HepG2 (cell line): ENCODE measurements around the gene NTM. TPM values are rescaled to one million over a fixed set of nuclear protein-coding genes. Genes with fewer than 3 reads are reported as not detected.

Source experiments
- ATAC-seq: fragments of 200-7000 bp; cut with Tn5 transposase; 3 replicates; pipeline ENCODE4 v1.9.1; 2020; ENCODE audit warnings: mild to moderate bottlenecking, moderate library complexity
- BruUV-seq: library from RNA; stranded (reverse); fragments of 400-500 nt; replicated peaks from 2 replicates; lab custom pipeline; 2021; lab: Mats Ljungman, UMichigan
- CTCF ChIA-PET: fragments of 300-600 bp; formaldehyde crosslinking; extraction: SDS; loops from one replicate; lab custom pipeline; 2021; ENCODE audit warnings: low total read pairs, inconsistent platforms, low intra/inter-chr PET ratio; lab: Yijun Ruan, JAX
- POLR2A ChIA-PET: fragments of 350-600 bp; sonication (Branson Sonifier 250); formaldehyde crosslinking; loops from one replicate; lab custom pipeline; 2020; ENCODE audit warnings: antibody characterized with exemption, inconsistent platforms; lab: Yijun Ruan, JAX
- DNase-seq: peaks from one replicate; pipeline ENCODE4 v3.0.0-alpha.2; 2015; ENCODE audit warnings: low spot score
- FAIRE-seq: peaks from 3 replicates; lab custom pipeline; 2011; peaks lifted over from hg19 to GRCh38; lab: Jason Lieb, UNC
- H2AFZ ChIP-seq: one replicate; pipeline ENCODE4 v1.6.1; 2011; ENCODE audit warnings: low read length, inconsistent platforms
- H3K27ac ChIP-seq: fragments of 300-600 bp; 3 replicates; pipeline ENCODE4 v1.8.0; 2011; ENCODE audit warnings: mixed run types, mild to moderate bottlenecking, mixed read lengths, low read length, inconsistent platforms; ENCODE audit not compliant: insufficient read depth; ENCODE audit errors: extremely low read length
- H3K27me3 ChIP-seq, 2 experiments: fragments of 200-600 bp in 1 of 2; 2 replicates in 1 of 2; 3 replicates in 1 of 2; pipeline versions ENCODE4 v1.6.0 to v1.8.0; 2011; ENCODE audit warnings: low read length in 2 of 2, mild to moderate bottlenecking in 2 of 2, moderate library complexity in 2 of 2, inconsistent platforms in 1 of 2; ENCODE audit not compliant: insufficient read depth in 2 of 2, control insufficient read depth in 1 of 2
- H3K36me3 ChIP-seq, 2 experiments: fragments of 200-600 bp in 1 of 2; replicated peaks in 1 of 2; 2 replicates in 1 of 2; 3 replicates in 1 of 2; pipeline versions ENCODE4 v1.5.1 to v1.8.0; 2011; ENCODE audit warnings: low read length in 2 of 2, inconsistent platforms in 1 of 2; ENCODE audit not compliant: insufficient read depth in 2 of 2, control insufficient read depth in 1 of 2
- H3K4me1 ChIP-seq: 2 replicates; pipeline ENCODE4 v1.5.1; 2012; ENCODE audit warnings: low read length, inconsistent platforms; ENCODE audit not compliant: insufficient read depth
- H3K4me2 ChIP-seq: 2 replicates; pipeline ENCODE4 v1.6.0; 2011; ENCODE audit warnings: low read depth, low read length, inconsistent platforms
- H3K4me3 ChIP-seq, 3 experiments: fragments of 200-600 bp in 1 of 3; sonication (generic), shearing (Covaris generic) in 1 of 3; replicated peaks in 1 of 3; 2 replicates each; pipeline ENCODE4 v1.5.1; 2011 to 2016; ENCODE audit warnings: low read length in 3 of 3, inconsistent platforms in 2 of 3, low read depth in 2 of 3, mild to moderate bottlenecking in 2 of 3, control low read depth in 1 of 3, mixed read lengths in 1 of 3; ENCODE audit not compliant: insufficient read depth in 1 of 3
- H3K79me2 ChIP-seq: one replicate; pipeline ENCODE4 v1.6.1; 2011; ENCODE audit warnings: low read length, inconsistent platforms; ENCODE audit not compliant: insufficient read depth
- H3K9ac ChIP-seq: 2 replicates; pipeline ENCODE4 v1.6.0; 2011; ENCODE audit warnings: mild to moderate bottlenecking, low read depth, low read length, inconsistent platforms; ENCODE audit not compliant: insufficient read depth
- H3K9me3 ChIP-seq: 2 replicates; pipeline ENCODE4 v1.5.1; 2012; ENCODE audit warnings: mild to moderate bottlenecking, low read length
- H4K20me1 ChIP-seq: 2 replicates; pipeline ENCODE4 v1.6.0; 2011; ENCODE audit warnings: inconsistent platforms, mild to moderate bottlenecking, low read length, moderate library complexity; ENCODE audit not compliant: insufficient read depth
- AKAP8 ChIP-seq: sonication (generic); formaldehyde crosslinking; IDR thresholded peaks from 2 replicates; pipeline ENCODE4 v1.5.1; 2020; ENCODE audit warnings: mild to moderate bottlenecking, missing genetic modification reagents
- ATRX ChIP-seq: sonication (generic); formaldehyde crosslinking; IDR thresholded peaks from 2 replicates; pipeline ENCODE4 v1.4.0; 2020; ENCODE audit warnings: missing genetic modification reagents, borderline replicate concordance
- DR1 ChIP-seq: sonication (generic); formaldehyde crosslinking; IDR thresholded peaks from 2 replicates; pipeline ENCODE4 v1.8.0; 2021; ENCODE audit warnings: mild to moderate bottlenecking, missing genetic modification reagents, inconsistent platforms
- FIP1L1 ChIP-seq: fragments of 200-400 bp; formaldehyde crosslinking; IDR thresholded peaks from 2 replicates; pipeline ENCODE4 v1.6.1; 2018; ENCODE audit warnings: low read depth, mild to moderate bottlenecking, low read length, moderate library complexity, borderline replicate concordance; ENCODE audit not compliant: insufficient read depth
- KLF15 ChIP-seq: sonication (generic); formaldehyde crosslinking; IDR thresholded peaks from 2 replicates; pipeline ENCODE4 v1.8.1; 2023; ENCODE audit warnings: borderline replicate concordance, mild to moderate bottlenecking, inconsistent platforms, missing genetic modification reagents, mixed read lengths
- MEIS1 ChIP-seq: sonication (generic); formaldehyde crosslinking; IDR thresholded peaks from 2 replicates; pipeline ENCODE4 v1.9.0; 2021; ENCODE audit warnings: mild to moderate bottlenecking, missing genetic modification reagents, moderate library complexity, borderline replicate concordance
- MYNN ChIP-seq: sonication (generic); formaldehyde crosslinking; IDR thresholded peaks from 2 replicates; pipeline ENCODE4 v1.4.0; 2020; ENCODE audit warnings: mild to moderate bottlenecking, low read depth, missing genetic modification reagents
- PHF21A ChIP-seq: sonication (generic); formaldehyde crosslinking; IDR thresholded peaks from 2 replicates; pipeline ENCODE4 v1.5.0; 2020; ENCODE audit warnings: mild to moderate bottlenecking, missing genetic modification reagents
- POLR2AphosphoS5 ChIP-seq: IDR thresholded peaks from 2 replicates; pipeline ENCODE4 v1.6.1; 2012; ENCODE audit warnings: low read depth, low read length
- SPEN ChIP-seq: sonication (generic); formaldehyde crosslinking; IDR thresholded peaks from 2 replicates; pipeline ENCODE4 v1.5.1; 2020; ENCODE audit warnings: low read depth, mild to moderate bottlenecking, missing genetic modification reagents
- XBP1 ChIP-seq: sonication (generic); formaldehyde crosslinking; IDR thresholded peaks from 2 replicates; pipeline ENCODE4 v1.5.0; 2020; ENCODE audit warnings: missing genetic modification reagents
- ZKSCAN5 ChIP-seq: sonication (generic); formaldehyde crosslinking; IDR thresholded peaks from 2 replicates; pipeline ENCODE4 v1.5.1; 2020; ENCODE audit warnings: mild to moderate bottlenecking, missing genetic modification reagents
- ZNF432 ChIP-seq: sonication (generic); formaldehyde crosslinking; IDR thresholded peaks from 2 replicates; pipeline ENCODE4 v1.5.0; 2020; ENCODE audit warnings: missing genetic modification reagents, mild to moderate bottlenecking, borderline replicate concordance
- ZNF776 ChIP-seq: sonication (generic); formaldehyde crosslinking; IDR thresholded peaks from 2 replicates; pipeline ENCODE4 v1.4.0; 2020; ENCODE audit warnings: mild to moderate bottlenecking, missing genetic modification reagents
- ZNF781 ChIP-seq: sonication (generic); formaldehyde crosslinking; IDR thresholded peaks from 2 replicates; pipeline ENCODE4 v1.5.1; 2020; ENCODE audit warnings: borderline replicate concordance, mild to moderate bottlenecking, missing genetic modification reagents; ENCODE audit errors: not compliant biosample characterization
- WGBS: methylation state at CpG from one replicate; pipeline ENCODE4 v1.1.6; 2017; ENCODE audit warnings: low lambda C conversion rate; 5-methylcytosine and 5-hydroxymethylcytosine counted together
- in situ Hi-C: cut with HindIII; loops from 2 replicates; pipeline ENCODE4 v1.10.0; 2017; ENCODE audit warnings: low pct_unique_long_range_greater_than_20kb; ENCODE audit not compliant: extremely low pct_ligation_motif_present
- intact Hi-C: fragments of 100-400 bp; cut with micrococcal nuclease; formaldehyde crosslinking; loops from one replicate; pipeline ENCODE4 v1.10.0; 2022; ENCODE audit not compliant: unreplicated experiment
- polyA plus RNA-seq, 8 experiments: library from polyadenylated mRNA; depleted of rRNA in 3 of 8; stranded (reverse) in 7 of 8; unstranded in 1 of 8; fragments of >200 nt; fragmentation: Illumina TruSeq in 4 of 8; extraction: Trizol in 4 of 8; gene quantifications; 2 replicates each; pipeline versions ENCODE4 v1.2.1 to v1.2.3, GENCODE V29; 2011 to 2016; ENCODE audit warnings: low read depth in 4 of 8, missing spikeins in 1 of 8, mixed read lengths in 1 of 8; ENCODE audit not compliant: insufficient read depth in 1 of 8
- total RNA-seq, 5 experiments: library from RNA; depleted of rRNA; stranded (reverse); fragments of >200 nt; fragmentation: Illumina TruSeq; extraction: Trizol; gene quantifications; 2 replicates each; pipeline ENCODE4 v1.2.3, GENCODE V29; 2016; ENCODE audit warnings: low read depth in 1 of 5
- TF ChIP-seq, protein P1 (sequence below): sonication (generic); formaldehyde crosslinking; IDR thresholded peaks from 2 replicates; pipeline ENCODE4 v1.4.0; 2020; ENCODE audit warnings: missing genetic modification reagents
- TF ChIP-seq, protein P2 (sequence below): sonication (generic); formaldehyde crosslinking; IDR thresholded peaks from 2 replicates; pipeline ENCODE4 v1.5.0; 2020; ENCODE audit warnings: missing genetic modification reagents
- TF ChIP-seq, protein P3 (sequence below): IDR thresholded peaks from 2 replicates; pipeline ENCODE4 v1.6.1; 2016; ENCODE audit warnings: low read depth, missing genetic modification reagents, missing compliant biosample characterization

Gene NTM
- total and polyA plus RNA-seq, 2 of the 13 experiments (the other 11 are each of a cell fraction or from before 2014, with no cell fraction given), result not detected

DNA sequence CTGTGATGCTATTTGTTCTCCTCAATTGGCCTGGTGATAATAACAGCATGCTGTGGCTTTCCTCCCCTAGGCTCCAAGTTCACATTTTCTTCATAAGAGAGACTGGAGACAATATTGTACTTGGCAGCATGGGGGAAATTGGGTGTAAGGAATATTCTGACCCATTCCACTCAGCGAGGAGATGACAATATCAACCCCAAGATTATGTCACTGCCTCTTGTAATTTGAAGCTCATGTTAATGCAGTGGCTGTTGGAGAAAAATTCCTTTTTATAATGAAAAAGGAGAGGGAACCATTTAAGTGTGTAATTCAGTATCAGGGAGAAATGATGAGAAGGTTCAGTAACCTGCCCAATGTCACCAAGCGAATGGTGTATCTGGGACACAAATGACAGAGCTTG is 665.8 kb downstream of the NTM start:
- no peaks in the 10 kb centered on the region for H3K36me3 ChIP-seq
- H3K9me3 ChIP-seq, result no peaks in the 10 kb centered on the region
- intact Hi-C loops (no loop called here), in situ Hi-C loops (loop anchor here (25.0 kb wide), 1 partner anchor 299 kb away; no protein-coding TSS in a partner anchor)
- no peak overlapping the region for H2AFZ ChIP-seq
- POLR2A ChIA-PET, result no interaction called here
- no peaks in the 10 kb centered on the region for H3K79me2 ChIP-seq
- H3K27me3 ChIP-seq, result no peaks in the 10 kb centered on the region
- H4K20me1 ChIP-seq, result no peaks in the 10 kb centered on the region
- ATAC-seq (no peak), FAIRE-seq (no peak), DNase-seq (no peak)
- no TSS peak for BruUV-seq
- no peak for TF ChIP-seq MEIS1
- no peak for TF ChIP-seq XBP1 (CRISPR knock-in tag)
- TF ChIP-seq ZNF781 (CRISPR knock-in tag), result no peak
- no peak for TF ChIP-seq ZKSCAN5
- no peak for TF ChIP-seq ATRX (CRISPR knock-in tag)
- TF ChIP-seq DR1 (CRISPR knock-in tag), result no peak
- no peak for TF ChIP-seq SPEN
- no peak for TF ChIP-seq MYNN
- no peak for TF ChIP-seq ZNF776 (CRISPR knock-in tag)
- no peak for TF ChIP-seq AKAP8 (CRISPR knock-in tag)
- no peak for TF ChIP-seq ZNF432 (CRISPR knock-in tag)
- no peak for TF ChIP-seq KLF15
- TF ChIP-seq, protein P1, sequence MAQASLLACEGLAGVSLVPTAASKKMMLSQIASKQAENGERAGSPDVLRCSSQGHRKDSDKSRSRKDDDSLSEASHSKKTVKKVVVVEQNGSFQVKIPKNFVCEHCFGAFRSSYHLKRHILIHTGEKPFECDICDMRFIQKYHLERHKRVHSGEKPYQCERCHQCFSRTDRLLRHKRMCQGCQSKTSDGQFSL (CRISPR knock-in tag), result no peak
- TF ChIP-seq, protein P2, sequence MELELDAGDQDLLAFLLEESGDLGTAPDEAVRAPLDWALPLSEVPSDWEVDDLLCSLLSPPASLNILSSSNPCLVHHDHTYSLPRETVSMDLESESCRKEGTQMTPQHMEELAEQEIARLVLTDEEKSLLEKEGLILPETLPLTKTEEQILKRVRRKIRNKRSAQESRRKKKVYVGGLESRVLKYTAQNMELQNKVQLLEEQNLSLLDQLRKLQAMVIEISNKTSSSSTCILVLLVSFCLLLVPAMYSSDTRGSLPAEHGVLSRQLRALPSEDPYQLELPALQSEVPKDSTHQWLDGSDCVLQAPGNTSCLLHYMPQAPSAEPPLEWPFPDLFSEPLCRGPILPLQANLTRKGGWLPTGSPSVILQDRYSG (CRISPR knock-in tag), result no peak
- TF ChIP-seq FIP1L1, result no peak
- TF ChIP-seq PHF21A (CRISPR knock-in tag), result no peak
- no peak for TF ChIP-seq POLR2AphosphoS5
- TF ChIP-seq, protein P3, sequence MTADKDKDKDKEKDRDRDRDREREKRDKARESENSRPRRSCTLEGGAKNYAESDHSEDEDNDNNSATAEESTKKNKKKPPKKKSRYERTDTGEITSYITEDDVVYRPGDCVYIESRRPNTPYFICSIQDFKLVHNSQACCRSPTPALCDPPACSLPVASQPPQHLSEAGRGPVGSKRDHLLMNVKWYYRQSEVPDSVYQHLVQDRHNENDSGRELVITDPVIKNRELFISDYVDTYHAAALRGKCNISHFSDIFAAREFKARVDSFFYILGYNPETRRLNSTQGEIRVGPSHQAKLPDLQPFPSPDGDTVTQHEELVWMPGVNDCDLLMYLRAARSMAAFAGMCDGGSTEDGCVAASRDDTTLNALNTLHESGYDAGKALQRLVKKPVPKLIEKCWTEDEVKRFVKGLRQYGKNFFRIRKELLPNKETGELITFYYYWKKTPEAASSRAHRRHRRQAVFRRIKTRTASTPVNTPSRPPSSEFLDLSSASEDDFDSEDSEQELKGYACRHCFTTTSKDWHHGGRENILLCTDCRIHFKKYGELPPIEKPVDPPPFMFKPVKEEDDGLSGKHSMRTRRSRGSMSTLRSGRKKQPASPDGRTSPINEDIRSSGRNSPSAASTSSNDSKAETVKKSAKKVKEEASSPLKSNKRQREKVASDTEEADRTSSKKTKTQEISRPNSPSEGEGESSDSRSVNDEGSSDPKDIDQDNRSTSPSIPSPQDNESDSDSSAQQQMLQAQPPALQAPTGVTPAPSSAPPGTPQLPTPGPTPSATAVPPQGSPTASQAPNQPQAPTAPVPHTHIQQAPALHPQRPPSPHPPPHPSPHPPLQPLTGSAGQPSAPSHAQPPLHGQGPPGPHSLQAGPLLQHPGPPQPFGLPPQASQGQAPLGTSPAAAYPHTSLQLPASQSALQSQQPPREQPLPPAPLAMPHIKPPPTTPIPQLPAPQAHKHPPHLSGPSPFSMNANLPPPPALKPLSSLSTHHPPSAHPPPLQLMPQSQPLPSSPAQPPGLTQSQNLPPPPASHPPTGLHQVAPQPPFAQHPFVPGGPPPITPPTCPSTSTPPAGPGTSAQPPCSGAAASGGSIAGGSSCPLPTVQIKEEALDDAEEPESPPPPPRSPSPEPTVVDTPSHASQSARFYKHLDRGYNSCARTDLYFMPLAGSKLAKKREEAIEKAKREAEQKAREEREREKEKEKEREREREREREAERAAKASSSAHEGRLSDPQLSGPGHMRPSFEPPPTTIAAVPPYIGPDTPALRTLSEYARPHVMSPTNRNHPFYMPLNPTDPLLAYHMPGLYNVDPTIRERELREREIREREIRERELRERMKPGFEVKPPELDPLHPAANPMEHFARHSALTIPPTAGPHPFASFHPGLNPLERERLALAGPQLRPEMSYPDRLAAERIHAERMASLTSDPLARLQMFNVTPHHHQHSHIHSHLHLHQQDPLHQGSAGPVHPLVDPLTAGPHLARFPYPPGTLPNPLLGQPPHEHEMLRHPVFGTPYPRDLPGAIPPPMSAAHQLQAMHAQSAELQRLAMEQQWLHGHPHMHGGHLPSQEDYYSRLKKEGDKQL (CRISPR knock-in tag), result no peak
- H3K4me3 ChIP-seq, result no peak overlapping the region
- CTCF ChIA-PET, result no interaction called here
- 19% methylated on average over 2 of the region's 2 CpGs for WGBS
- no peak overlapping the region for H3K27ac ChIP-seq
- H3K4me1 ChIP-seq, result no peaks in the 10 kb centered on the region
- H3K9ac ChIP-seq, result no peak overlapping the region
- no peak overlapping the region for H3K4me2 ChIP-seq
